H1 (cell line): ENCODE measurements around the gene UBE2E3. TPM values are rescaled to one million over a fixed set of nuclear protein-coding genes. Genes with fewer than 3 reads are reported as not detected.

Source experiments
- CTCF ChIA-PET: fragments of 300-600 bp; sonication (Branson Sonifier 250); formaldehyde crosslinking; loops from one replicate; lab custom pipeline; 2021; ENCODE audit not compliant: partially characterized antibody; lab: Charles Lee
- POLR2A ChIA-PET: fragments of 300-600 bp; sonication (Branson Sonifier 250); formaldehyde crosslinking; loops from one replicate; lab custom pipeline; 2021; ENCODE audit warnings: inconsistent platforms; ENCODE audit not compliant: partially characterized antibody; lab: Charles Lee
- DNase-seq, 2 experiments: peaks; one replicate each; pipeline versions ENCODE4 v3.0.0 to v3.0.0-alpha.2; 2010 to 2022; ENCODE audit warnings: low spot score in 2 of 2, low read depth in 1 of 2, mixed read lengths in 1 of 2
- FAIRE-seq: peaks from 2 replicates; lab custom pipeline; 2011; peaks lifted over from hg19 to GRCh38; lab: Jason Lieb, UNC
- H2AFZ ChIP-seq: 2 replicates; pipeline ENCODE4 v1.8.1; 2012; ENCODE audit warnings: low read length, inconsistent platforms
- H2AK5ac ChIP-seq: 2 replicates; pipeline ENCODE4 v1.6.1; 2013; ENCODE audit warnings: low read depth, low read length
- H2BK120ac ChIP-seq: replicated peaks from 2 replicates; pipeline ENCODE3; 2013; ENCODE audit warnings: low read depth, low read length, inconsistent platforms
- H2BK12ac ChIP-seq: 2 replicates; pipeline ENCODE4 v1.6.1; 2013; ENCODE audit warnings: low read depth, low read length
- H2BK15ac ChIP-seq: 2 replicates; pipeline ENCODE4 v1.6.1; 2013; ENCODE audit warnings: low read length
- H2BK20ac ChIP-seq: 2 replicates; pipeline ENCODE4 v1.6.1; 2013; ENCODE audit warnings: low read length
- H2BK5ac ChIP-seq: 2 replicates; pipeline ENCODE4 v1.6.1; 2013; ENCODE audit warnings: low read depth, low read length
- H3K14ac ChIP-seq: 2 replicates; pipeline ENCODE4 v1.6.1; 2013; ENCODE audit warnings: inconsistent platforms; ENCODE audit not compliant: insufficient read length
- H3K18ac ChIP-seq: 2 replicates; pipeline ENCODE4 v1.6.1; 2013; ENCODE audit warnings: low read length; ENCODE audit errors: extremely low read depth
- H3K23ac ChIP-seq: 2 replicates; pipeline ENCODE4 v1.6.1; 2013; ENCODE audit warnings: inconsistent platforms; ENCODE audit not compliant: insufficient read length
- H3K23me2 ChIP-seq: 2 replicates; pipeline ENCODE4 v1.6.1; 2013; ENCODE audit warnings: low read depth, low read length
- H3K27ac ChIP-seq: 2 replicates; pipeline ENCODE4 v1.6.1; 2011; ENCODE audit warnings: low read depth, low read length, inconsistent platforms
- H3K27me3 ChIP-seq, 4 experiments: replicated peaks in 1 of 4; 1 replicate in 1 of 4; 2 replicates in 3 of 4; pipeline versions ENCODE4 v1.6.1 to v1.8.1; 2011 to 2013; ENCODE audit warnings: low read length in 3 of 4, mild to moderate bottlenecking in 3 of 4, inconsistent platforms in 2 of 4, mixed read lengths in 2 of 4, moderate library complexity in 1 of 4; ENCODE audit not compliant: control insufficient read depth in 3 of 4, insufficient read depth in 3 of 4; ENCODE audit errors: extremely low read depth in 1 of 4
- H3K36me3 ChIP-seq, 4 experiments: 2 replicates each; pipeline versions ENCODE4 v1.6.1 to v1.8.1; 2011 to 2013; ENCODE audit warnings: mild to moderate bottlenecking in 4 of 4, low read length in 3 of 4, moderate library complexity in 2 of 4, control low read depth in 1 of 4, inconsistent platforms in 1 of 4; ENCODE audit not compliant: insufficient read depth in 4 of 4, control insufficient read depth in 2 of 4
- H3K4ac ChIP-seq: replicated peaks from 2 replicates; pipeline ENCODE3; 2013; ENCODE audit warnings: low read length, low read depth, mixed read lengths, inconsistent platforms; ENCODE audit not compliant: insufficient read length
- H3K4me1 ChIP-seq, 4 experiments: replicated peaks in 1 of 4; 1 replicate in 1 of 4; 2 replicates in 3 of 4; pipeline versions ENCODE4 v1.6.1 to v1.8.1; 2011 to 2013; ENCODE audit warnings: low read length in 3 of 4, inconsistent platforms in 2 of 4, mixed read lengths in 1 of 4; ENCODE audit not compliant: insufficient read depth in 4 of 4, control insufficient read depth in 3 of 4
- H3K4me2 ChIP-seq, 2 experiments: 2 replicates each; pipeline versions ENCODE4 v1.6.1 to v1.8.1; 2011 to 2013; ENCODE audit warnings: low read depth in 2 of 2, low read length in 2 of 2, control low read depth in 1 of 2, inconsistent platforms in 1 of 2, mild to moderate bottlenecking in 1 of 2; ENCODE audit not compliant: insufficient read depth in 1 of 2
- H3K4me3 ChIP-seq, 4 experiments: fragments of 200-600, 300-600 bp in 1 of 4; sonication (generic), shearing (Covaris generic), sonication (Bioruptor Twin) in 1 of 4; 2 replicates each; pipeline versions ENCODE4 v1.5.1 to v1.8.1; 2011 to 2016; ENCODE audit warnings: low read length in 4 of 4, low read depth in 3 of 4, control low read depth in 2 of 4, inconsistent platforms in 2 of 4, mild to moderate bottlenecking in 2 of 4, mixed read lengths in 1 of 4, moderate library complexity in 1 of 4; ENCODE audit not compliant: insufficient read depth in 2 of 4; ENCODE audit errors: extremely low read depth in 1 of 4
- H3K56ac ChIP-seq: replicated peaks from 2 replicates; pipeline ENCODE3; 2013; ENCODE audit warnings: low read depth, mild to moderate bottlenecking, mixed read lengths, low read length, inconsistent platforms; ENCODE audit not compliant: insufficient read length
- H3K79me1 ChIP-seq: 2 replicates; pipeline ENCODE4 v1.6.1; 2013; ENCODE audit warnings: low read depth, low read length, control low read depth
- H3K79me2 ChIP-seq, 2 experiments: 2 replicates each; pipeline versions ENCODE4 v1.6.1 to v1.8.1; 2012 to 2013; ENCODE audit warnings: low read length in 2 of 2, mild to moderate bottlenecking in 2 of 2, inconsistent platforms in 1 of 2; ENCODE audit not compliant: insufficient read depth in 2 of 2, control insufficient read depth in 1 of 2
- H3K9ac ChIP-seq, 4 experiments: replicated peaks in 1 of 4; 1 replicate in 1 of 4; 2 replicates in 3 of 4; pipeline versions ENCODE4 v1.6.1 to v1.8.1; 2011 to 2013; ENCODE audit warnings: low read depth in 3 of 4, low read length in 3 of 4, control low read depth in 2 of 4, mild to moderate bottlenecking in 2 of 4, moderate library complexity in 2 of 4, inconsistent platforms in 1 of 4; ENCODE audit errors: extremely low read depth in 1 of 4
- H3K9me3 ChIP-seq, 2 experiments: 2 replicates each; pipeline versions ENCODE4 v1.6.1 to v1.8.1; 2012 to 2013; ENCODE audit warnings: mild to moderate bottlenecking in 2 of 2, moderate library complexity in 2 of 2, control low read depth in 1 of 2, inconsistent platforms in 1 of 2, low read depth in 1 of 2, low read length in 1 of 2, mixed read lengths in 1 of 2; ENCODE audit not compliant: insufficient read depth in 2 of 2
- H4K20me1 ChIP-seq, 2 experiments: replicated peaks in 1 of 2; 2 replicates each; pipeline versions ENCODE3 to v1.8.1; 2011 to 2013; ENCODE audit warnings: inconsistent platforms in 2 of 2, low read length in 2 of 2, mild to moderate bottlenecking in 1 of 2; ENCODE audit not compliant: insufficient read depth in 2 of 2, control insufficient read depth in 1 of 2
- H4K5ac ChIP-seq: 2 replicates; pipeline ENCODE4 v1.6.1; 2013; ENCODE audit warnings: low read length, low read depth, mixed read lengths, inconsistent platforms; ENCODE audit not compliant: insufficient read length
- H4K8ac ChIP-seq: 2 replicates; pipeline ENCODE4 v1.8.0; 2013; ENCODE audit warnings: mild to moderate bottlenecking, moderate library complexity, low read length, inconsistent platforms; ENCODE audit not compliant: insufficient read depth; ENCODE audit errors: extremely low read depth
- H4K91ac ChIP-seq: replicated peaks from 2 replicates; pipeline ENCODE3; 2013; ENCODE audit warnings: low read length, mixed read lengths, inconsistent platforms; ENCODE audit not compliant: insufficient read length
- CHD2 ChIP-seq: IDR thresholded peaks from 2 replicates; pipeline ENCODE4 v1.6.1; 2012; ENCODE audit warnings: low read length, improper control_type of control experiment
- CREB1 ChIP-seq: IDR thresholded peaks from 2 replicates; pipeline ENCODE4 v1.6.1; 2012; ENCODE audit warnings: inconsistent platforms
- JUND ChIP-seq: IDR thresholded peaks from 2 replicates; pipeline ENCODE4 v1.6.1; 2011; ENCODE audit warnings: mild to moderate bottlenecking, improper control_type of control experiment, low read length
- KDM4A ChIP-seq: IDR thresholded peaks from one replicate; pipeline ENCODE4 v1.7.1; 2012; ENCODE audit warnings: low read depth, mild to moderate bottlenecking, moderate library complexity, low read length, inconsistent platforms; ENCODE audit not compliant: severe bottlenecking
- KDM5A ChIP-seq: fragments of 200-600 bp; IDR thresholded peaks from 2 replicates; pipeline ENCODE4 v1.7.1; 2012; ENCODE audit warnings: mild to moderate bottlenecking, low read length, inconsistent platforms, mixed read lengths
- SIN3A ChIP-seq, 2 experiments: IDR thresholded peaks in 1 of 2; conservative IDR thresholded peaks in 1 of 2; 2 replicates each; pipeline ENCODE4 v1.6.1; 2011 to 2012; ENCODE audit warnings: low read length in 2 of 2, improper control_type of control experiment in 1 of 2, low read depth in 1 of 2, mild to moderate bottlenecking in 1 of 2
- SP2 ChIP-seq: IDR thresholded peaks from 2 replicates; pipeline ENCODE4 v1.6.1; 2012; ENCODE audit warnings: mild to moderate bottlenecking, low read length, inconsistent platforms
- TBP ChIP-seq: IDR thresholded peaks from 2 replicates; pipeline ENCODE4 v1.6.1; 2011; ENCODE audit warnings: low read depth, low read length, improper control_type of control experiment
- ZNF274 ChIP-seq: IDR thresholded peaks from 2 replicates; pipeline ENCODE4 v1.7.0; 2012; ENCODE audit warnings: low read length, borderline replicate concordance; ENCODE audit errors: extremely low read depth
- WGBS, 2 experiments: shearing (Covaris generic) in 1 of 2; methylation state at CpG; one replicate each; pipeline versions ENCODE4 v1.1.6 to v1.1.7; 2013 to 2015; ENCODE audit warnings: low lambda C conversion rate in 2 of 2, mixed read lengths in 2 of 2, inconsistent platforms in 1 of 2, low coverage in 1 of 2, missing lambda C conversion rate in 1 of 2; ENCODE audit not compliant: insufficient replicate concordance in 2 of 2, insufficient coverage in 1 of 2, insufficient read length in 1 of 2; ENCODE audit errors: extremely low coverage in 1 of 2, missing lambda C conversion rate in 1 of 2; 5-methylcytosine and 5-hydroxymethylcytosine counted together
- polyA plus RNA-seq, 7 experiments: library from polyadenylated mRNA; depleted of rRNA in 3 of 7; stranded (reverse) in 5 of 7; unstranded in 2 of 7; fragments of >200 nt in 5 of 7; fragments of 200-250 nt in 2 of 7; gene quantifications; 1 replicate in 5 of 7; 2 replicates in 1 of 7; 4 replicates in 1 of 7; pipeline versions ENCODE4 v1.2.1 to v1.2.3, GENCODE V29; 2011 to 2013; ENCODE audit warnings: missing spikeins in 2 of 7, mixed read lengths in 2 of 7
- total RNA-seq: library from RNA; stranded (reverse); fragmentation: NEBNext Ultra II Directional; extraction: Animal tissue kit (Norgen Biotek cat#: 25700); gene quantifications from 2 replicates; pipeline ENCODE4 v1.2.1, GENCODE V29; 2021
- TF ChIP-seq, protein P1 (sequence below): IDR thresholded peaks from 2 replicates; pipeline ENCODE4 v1.6.1; 2011; ENCODE audit warnings: low read depth, mild to moderate bottlenecking, low read length; ENCODE audit not compliant: insufficient read depth

UBE2E3 gene
- total and polyA plus RNA-seq, 2 of the 8 experiments (the other 6 are each of a cell fraction or from before 2014, with no cell fraction given), result 106 to 132 TPM

DNA sequence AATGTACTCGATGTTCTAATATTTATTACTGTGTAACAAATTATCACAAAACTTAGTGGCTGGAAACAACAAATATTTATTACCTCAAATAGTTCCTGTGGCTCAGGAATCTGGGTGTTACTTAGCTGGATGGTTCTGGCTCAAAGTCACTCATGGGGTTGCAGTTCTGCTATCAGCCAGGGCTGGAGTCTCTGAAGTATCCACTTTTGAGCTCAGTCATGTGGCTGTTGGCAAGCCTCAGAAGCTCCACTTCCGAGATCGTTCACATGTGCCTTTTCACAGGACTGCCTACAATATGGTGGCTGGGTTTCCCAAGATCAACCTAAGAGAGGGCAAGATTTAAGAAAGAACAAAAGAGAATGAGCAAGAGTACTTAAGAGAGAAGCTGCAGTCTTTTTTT is 19.4 kb upstream of the UBE2E3 start:
- no peak for FAIRE-seq
- Histone ChIP-seq H3K23me2 (no peaks in the 10 kb centered on the region), H3K9me3 (no peaks in the 10 kb centered on the region), H3K4ac (no peak overlapping the region), H4K91ac (no peak overlapping the region), H2BK20ac (no peak overlapping the region), H2BK15ac (no peak overlapping the region), H3K56ac (no peak overlapping the region), H3K27me3 (no peaks in the 10 kb centered on the region), H4K20me1 (no peaks in the 10 kb centered on the region), H2BK5ac (no peak overlapping the region), H3K4me1 (no peaks in the 10 kb centered on the region), H3K14ac (no peak overlapping the region), H4K8ac (no peak overlapping the region), H3K27ac (no peak overlapping the region), H3K4me2 (no peak overlapping the region), H3K79me2 (no peaks in the 10 kb centered on the region), H3K4me3 (no peak overlapping the region), H3K9ac (no peak overlapping the region), H2AFZ (no peak overlapping the region; the same call in 1 of the 2 replicates), H2BK12ac (no peak overlapping the region), H2BK120ac (no peak overlapping the region), H3K36me3 (no peaks in the 10 kb centered on the region), H3K18ac (no peak overlapping the region), H3K79me1 (no peaks in the 10 kb centered on the region), H2AK5ac (no peak overlapping the region), H4K5ac (no peak overlapping the region), H3K23ac (no peak overlapping the region)
- TF ChIP-seq CREB1, result no peak
- TF ChIP-seq CHD2, result no peak
- no peak for TF ChIP-seq TBP
- TF ChIP-seq SIN3A (conservative IDR thresholded peaks at IDR 0.05 in 1 of 2, IDR thresholded peaks at IDR 0.05 in 1 of 2; ENCODE audit: low read depth in 1 of 2, low read length in 2 of 2), result no peak
- TF ChIP-seq, protein P1, sequence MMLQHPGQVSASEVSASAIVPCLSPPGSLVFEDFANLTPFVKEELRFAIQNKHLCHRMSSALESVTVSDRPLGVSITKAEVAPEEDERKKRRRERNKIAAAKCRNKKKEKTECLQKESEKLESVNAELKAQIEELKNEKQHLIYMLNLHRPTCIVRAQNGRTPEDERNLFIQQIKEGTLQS, result no peak
- no peak for TF ChIP-seq KDM4A
- TF ChIP-seq ZNF274, result no peak
- no peak for TF ChIP-seq JUND
- TF ChIP-seq SP2, result no peak
- no peak for TF ChIP-seq KDM5A
- ChIA-PET POLR2A (interaction anchor here (0.6 to 0.8 kb wide), 2 partner anchors 9 to 121 kb away, joined by 3 read pairs; no protein-coding TSS in a partner anchor), CTCF (interaction anchor here (0.9 kb wide), 1 partner anchor 19 kb away, joined by 3 read pairs; the partner anchor contains the start of gene UBE2E3)
- no peak for DNase-seq
- WGBS, 2 experiments, result 92% methylated on average over 3 of the region's 3 CpGs; no CpG with 5 or more reads in 1 of the 2 experiments
